Prostate gland (tissue), 2 donors: ENCODE data around the gene MRPS5. TPM values are rescaled to one million over a fixed set of nuclear protein-coding genes. Genes with fewer than 3 reads are reported as not detected.

Experiments
- DNase-seq: peaks from one replicate; pipeline ENCODE4 v3.0.0-alpha.2; 2019; ENCODE audit warnings: low spot score
- H3K27ac ChIP-seq, 2 donors: fragments of 200-600 bp; sonication (generic); 2 replicates each; pipeline ENCODE4 v1.5.1; 2017 to 2019
- H3K27me3 ChIP-seq: fragments of 200-600 bp; sonication (generic); replicated peaks from 2 replicates; pipeline ENCODE4 v1.5.1; 2019; ENCODE audit not compliant: insufficient read depth
- H3K36me3 ChIP-seq, 2 donors: fragments of 200-600 bp; sonication (generic); 1 replicate in 1 of 2; 2 replicates in 1 of 2; pipeline versions ENCODE4 v1.5.1 to v1.8.1; 2017 to 2019
- H3K4me1 ChIP-seq: fragments of 200-600 bp; sonication (generic); replicated peaks from 2 replicates; pipeline ENCODE4 v1.5.1; 2019
- H3K4me3 ChIP-seq, 2 donors: fragments of 200-600 bp; sonication (generic); 2 replicates each; pipeline ENCODE4 v1.5.1; 2017 to 2019
- H3K9me3 ChIP-seq: fragments of 200-600 bp; sonication (generic); 2 replicates; pipeline ENCODE4 v1.5.1; 2017
- POLR2A ChIP-seq: fragments of 450-650 bp; IDR thresholded peaks from one replicate; pipeline ENCODE4 v1.6.1; 2016; ENCODE audit warnings: antibody characterized with exemption, mild to moderate bottlenecking
- POLR2AphosphoS5 ChIP-seq: sonication (generic); formaldehyde crosslinking; IDR thresholded peaks from one replicate; pipeline ENCODE4 v1.6.1; 2017; ENCODE audit warnings: antibody characterized with exemption
- WGBS: methylation state at CpG from one replicate; pipeline ENCODE4 v1.1.5; 2018; 5-methylcytosine and 5-hydroxymethylcytosine counted together
- intact Hi-C: fragments of 100-400 bp; cut with DNase I; formaldehyde crosslinking; loops from one replicate; pipeline ENCODE4 v1.14.2; 2022
- total RNA-seq, 2 donors: library from RNA; depleted of rRNA; stranded (reverse); fragments of >200 nt; gene quantifications; one replicate each; pipeline ENCODE4 v1.1.0, GENCODE V29; 2016
- TF ChIP-seq, protein P1 (sequence below), 4 experiments: fragments of 200-600 bp in 2 of 4; fragments of 450-650 bp in 2 of 4; sonication (generic) in 2 of 4; IDR thresholded peaks; 1 replicate in 3 of 4; 2 replicates in 1 of 4; pipeline ENCODE4 v1.5.1; 2016 to 2019; ENCODE audit warnings: antibody characterized with exemption in 4 of 4, mild to moderate bottlenecking in 2 of 4, moderate library complexity in 2 of 4

The MRPS5 gene
- total RNA-seq, 2 donors from 2014 or later = 35.0 to 49.9 TPM

DNA sequence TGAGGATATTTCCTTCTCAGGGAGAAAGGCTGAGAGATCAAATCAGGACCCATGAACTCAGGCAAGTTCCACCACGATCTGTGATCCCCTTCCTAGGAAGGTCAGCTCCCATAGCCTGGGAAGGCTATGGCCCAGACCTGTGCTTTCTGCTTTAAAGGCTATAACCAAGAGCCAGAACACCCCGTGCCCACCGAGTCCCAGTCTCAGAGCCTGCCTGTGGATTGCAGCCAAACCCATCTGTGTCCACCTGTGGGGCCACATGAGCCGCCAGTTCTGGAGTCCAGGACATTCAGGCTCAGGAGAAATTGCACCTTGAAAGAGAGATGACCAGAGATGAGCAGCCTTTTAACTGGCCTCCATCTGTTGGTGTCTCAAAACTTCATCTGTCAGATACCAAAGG lies 49.2 kb downstream of the MRPS5 start:
- H3K4me1 ChIP-seq = no peaks in the 10 kb centered on the region
- H3K27ac ChIP-seq = no peak overlapping the region
- TF ChIP-seq POLR2AphosphoS5 = no peak
- TF ChIP-seq POLR2A = no peak
- TF ChIP-seq, protein P1, sequence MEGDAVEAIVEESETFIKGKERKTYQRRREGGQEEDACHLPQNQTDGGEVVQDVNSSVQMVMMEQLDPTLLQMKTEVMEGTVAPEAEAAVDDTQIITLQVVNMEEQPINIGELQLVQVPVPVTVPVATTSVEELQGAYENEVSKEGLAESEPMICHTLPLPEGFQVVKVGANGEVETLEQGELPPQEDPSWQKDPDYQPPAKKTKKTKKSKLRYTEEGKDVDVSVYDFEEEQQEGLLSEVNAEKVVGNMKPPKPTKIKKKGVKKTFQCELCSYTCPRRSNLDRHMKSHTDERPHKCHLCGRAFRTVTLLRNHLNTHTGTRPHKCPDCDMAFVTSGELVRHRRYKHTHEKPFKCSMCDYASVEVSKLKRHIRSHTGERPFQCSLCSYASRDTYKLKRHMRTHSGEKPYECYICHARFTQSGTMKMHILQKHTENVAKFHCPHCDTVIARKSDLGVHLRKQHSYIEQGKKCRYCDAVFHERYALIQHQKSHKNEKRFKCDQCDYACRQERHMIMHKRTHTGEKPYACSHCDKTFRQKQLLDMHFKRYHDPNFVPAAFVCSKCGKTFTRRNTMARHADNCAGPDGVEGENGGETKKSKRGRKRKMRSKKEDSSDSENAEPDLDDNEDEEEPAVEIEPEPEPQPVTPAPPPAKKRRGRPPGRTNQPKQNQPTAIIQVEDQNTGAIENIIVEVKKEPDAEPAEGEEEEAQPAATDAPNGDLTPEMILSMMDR (IDR thresholded peaks at IDR 0.05) = no peak
- no peaks in the 10 kb centered on the region for H3K27me3 ChIP-seq
- intact Hi-C loops = no loop called here
- H3K36me3 ChIP-seq = no peaks in the 10 kb centered on the region
- no peak overlapping the region for H3K4me3 ChIP-seq
- no peak for DNase-seq
- WGBS = 91% methylated on average over 4 of the region's 4 CpGs
- H3K9me3 ChIP-seq = no peaks in the 10 kb centered on the region

- Histone ChIP-seq H3K27me3 (no peaks in the 10 kb centered on the region), H3K27ac (no peak overlapping the region), H3K36me3 (no peaks in the 10 kb centered on the region), H3K4me1 (no peaks in the 10 kb centered on the region), H3K4me3 (no peak overlapping the region), H3K9me3 (no peaks in the 10 kb centered on the region)
- WGBS = 61% methylated on average over 4 of the region's 4 CpGs
- intact Hi-C loops = no loop called here
- TF ChIP-seq, protein P1 (IDR thresholded peaks at IDR 0.05) = no peak
- TF ChIP-seq POLR2AphosphoS5 (no peak), POLR2A (no peak)
- DNase-seq = no peak
Measured at GRCh38 chr2:95071856-95072255, 49.8 kb downstream of the MRPS5 start.

DNA sequence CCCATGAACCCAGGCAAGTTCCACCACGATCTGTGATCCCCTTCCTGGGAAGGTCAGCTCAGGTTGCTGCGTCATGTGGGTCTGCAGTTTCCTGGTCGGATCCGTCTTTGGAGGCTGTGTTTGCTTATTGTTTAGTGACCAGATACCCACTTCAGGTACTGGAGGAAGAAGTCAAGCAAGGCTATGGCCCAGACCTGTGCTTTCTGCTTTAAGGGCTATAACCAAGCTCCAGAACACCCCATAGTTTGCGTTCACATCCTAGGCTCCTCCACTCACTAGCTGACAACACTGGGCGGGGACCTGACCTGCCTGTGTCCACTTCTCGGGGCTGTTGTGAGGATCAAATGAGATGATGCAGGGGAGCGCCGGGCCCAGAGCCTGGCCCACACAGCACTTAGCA lies 52.1 kb downstream of the MRPS5 start:
- Histone ChIP-seq H3K9me3 (no peaks in the 10 kb centered on the region), H3K4me1 (no peaks in the 10 kb centered on the region), H3K27ac (no peak overlapping the region), H3K36me3 (no peaks in the 10 kb centered on the region), H3K4me3 (no peak overlapping the region), H3K27me3 (no peaks in the 10 kb centered on the region)
- TF ChIP-seq POLR2A (no peak), POLR2AphosphoS5 (no peak)
- TF ChIP-seq, protein P1 (IDR thresholded peaks at IDR 0.05) = no peak
- WGBS = 62% methylated on average over 9 of the region's 9 CpGs
- DNase-seq = no peak
- intact Hi-C loops = no loop called here

- 89% methylated on average over 2 of the region's 2 CpGs for WGBS
Measured at GRCh38 chr2:95068256-95068655, 53.4 kb downstream of the MRPS5 start.

More at GRCh38 chr2:95068256-95068655, 53.4 kb downstream of the MRPS5 start:
- Histone ChIP-seq H3K9me3 (no peaks in the 10 kb centered on the region), H3K27ac (no peak overlapping the region), H3K27me3 (no peaks in the 10 kb centered on the region), H3K4me1 (no peaks in the 10 kb centered on the region), H3K36me3 (no peaks in the 10 kb centered on the region), H3K4me3 (no peak overlapping the region)
- intact Hi-C loops = no loop called here
- DNase-seq = no peak
- TF ChIP-seq, protein P1 (IDR thresholded peaks at IDR 0.05) = no peak
